ENCODE measurements around the gene VEPH1. TPM values are rescaled to one million over a fixed set of nuclear protein-coding genes. Genes with fewer than 3 reads are reported as not detected.

Gene VEPH1
- total RNA-seq, 1 donor from 2014 or later: 3.7 TPM

- TF ChIP-seq, protein P1, sequence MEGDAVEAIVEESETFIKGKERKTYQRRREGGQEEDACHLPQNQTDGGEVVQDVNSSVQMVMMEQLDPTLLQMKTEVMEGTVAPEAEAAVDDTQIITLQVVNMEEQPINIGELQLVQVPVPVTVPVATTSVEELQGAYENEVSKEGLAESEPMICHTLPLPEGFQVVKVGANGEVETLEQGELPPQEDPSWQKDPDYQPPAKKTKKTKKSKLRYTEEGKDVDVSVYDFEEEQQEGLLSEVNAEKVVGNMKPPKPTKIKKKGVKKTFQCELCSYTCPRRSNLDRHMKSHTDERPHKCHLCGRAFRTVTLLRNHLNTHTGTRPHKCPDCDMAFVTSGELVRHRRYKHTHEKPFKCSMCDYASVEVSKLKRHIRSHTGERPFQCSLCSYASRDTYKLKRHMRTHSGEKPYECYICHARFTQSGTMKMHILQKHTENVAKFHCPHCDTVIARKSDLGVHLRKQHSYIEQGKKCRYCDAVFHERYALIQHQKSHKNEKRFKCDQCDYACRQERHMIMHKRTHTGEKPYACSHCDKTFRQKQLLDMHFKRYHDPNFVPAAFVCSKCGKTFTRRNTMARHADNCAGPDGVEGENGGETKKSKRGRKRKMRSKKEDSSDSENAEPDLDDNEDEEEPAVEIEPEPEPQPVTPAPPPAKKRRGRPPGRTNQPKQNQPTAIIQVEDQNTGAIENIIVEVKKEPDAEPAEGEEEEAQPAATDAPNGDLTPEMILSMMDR (conservative IDR thresholded peaks at IDR 0.05; ENCODE audit: low read depth, low read length): no peak
- no peak for DNase-seq (ENCODE audit: low read depth)
- no peak overlapping the region for H3K4me3 ChIP-seq (ENCODE audit: low read depth, low read length)
Measured at GRCh38 chr3:157453824-157454223, 49.4 kb downstream of the VEPH1 start.

GRCh38 chr3:157452097-157452496 lies 51.1 kb downstream of the VEPH1 start:
- TF ChIP-seq, protein P1 (conservative IDR thresholded peaks at IDR 0.05; ENCODE audit: low read depth, low read length): no peak
- H3K4me3 ChIP-seq (ENCODE audit: low read depth, low read length): no peak overlapping the region
- DNase-seq (ENCODE audit: low read depth): no peak

DNA sequence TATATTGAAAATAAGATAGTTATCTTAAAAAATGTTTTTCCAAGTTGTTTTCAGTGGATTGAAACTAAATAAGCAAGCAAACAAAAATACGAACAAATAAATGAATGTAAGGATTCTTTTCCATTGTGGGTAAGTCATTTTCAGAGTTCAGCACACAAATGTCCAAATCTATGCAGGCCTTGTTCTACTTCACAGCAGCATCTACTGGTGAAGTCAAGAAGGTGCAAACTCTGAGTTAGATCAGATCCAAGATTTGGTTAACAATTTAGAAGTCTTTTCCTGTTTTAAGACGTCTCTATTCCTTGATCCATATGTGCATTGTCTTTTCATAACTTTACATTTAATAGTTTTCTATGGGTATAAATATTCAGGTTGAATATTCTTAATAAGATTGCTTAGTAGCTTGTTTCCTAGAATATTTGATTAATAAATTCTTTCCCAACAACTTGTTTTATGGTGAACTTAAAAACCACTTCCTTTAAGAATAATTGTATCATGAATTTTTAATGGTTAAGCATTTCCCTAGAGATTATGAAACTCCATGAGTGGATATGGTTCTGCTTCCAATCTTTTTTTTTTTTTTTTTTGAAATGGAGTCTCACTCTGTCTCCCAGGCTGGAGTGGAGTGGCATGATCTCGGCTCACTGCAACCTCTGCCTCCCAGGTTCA lies 56.1 kb downstream of the VEPH1 start:
- DNase-seq (ENCODE audit: low read depth): no peak
- TF ChIP-seq, protein P1 (conservative IDR thresholded peaks at IDR 0.05; ENCODE audit: low read depth, low read length): peak; percentile 84
- no peak overlapping the region for H3K4me3 ChIP-seq (ENCODE audit: low read depth, low read length)

DNA sequence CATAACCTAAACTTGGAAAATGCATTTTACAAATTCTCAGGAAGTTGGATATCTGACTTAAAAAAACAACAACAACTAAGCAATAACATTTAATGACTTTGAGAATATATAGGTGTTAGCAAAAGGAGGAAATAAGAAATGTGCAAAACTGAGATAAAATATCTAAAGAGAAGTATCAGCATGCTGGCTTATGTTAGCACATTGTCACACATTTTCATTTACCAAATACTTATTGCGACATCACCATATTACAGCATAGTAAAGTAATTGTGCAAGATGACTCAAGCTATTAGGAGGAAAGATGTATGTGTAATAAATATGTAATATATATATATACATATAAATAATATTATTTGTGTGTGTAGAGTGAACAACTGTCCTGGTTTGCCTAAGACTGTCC lies 57.4 kb downstream of the VEPH1 start:
- TF ChIP-seq, protein P1 (conservative IDR thresholded peaks at IDR 0.05; ENCODE audit: low read depth, low read length): no peak
- DNase-seq (ENCODE audit: low read depth): no peak
- no peak overlapping the region for H3K4me3 ChIP-seq (ENCODE audit: low read depth, low read length)

- no peak overlapping the region for H3K4me3 ChIP-seq (ENCODE audit: low read depth, low read length)
- no peak for DNase-seq (ENCODE audit: low read depth)
- TF ChIP-seq, protein P1 (conservative IDR thresholded peaks at IDR 0.05; ENCODE audit: low read depth, low read length): no peak
Measured at GRCh38 chr3:157444797-157445184, 58.4 kb downstream of the VEPH1 start.

DNA sequence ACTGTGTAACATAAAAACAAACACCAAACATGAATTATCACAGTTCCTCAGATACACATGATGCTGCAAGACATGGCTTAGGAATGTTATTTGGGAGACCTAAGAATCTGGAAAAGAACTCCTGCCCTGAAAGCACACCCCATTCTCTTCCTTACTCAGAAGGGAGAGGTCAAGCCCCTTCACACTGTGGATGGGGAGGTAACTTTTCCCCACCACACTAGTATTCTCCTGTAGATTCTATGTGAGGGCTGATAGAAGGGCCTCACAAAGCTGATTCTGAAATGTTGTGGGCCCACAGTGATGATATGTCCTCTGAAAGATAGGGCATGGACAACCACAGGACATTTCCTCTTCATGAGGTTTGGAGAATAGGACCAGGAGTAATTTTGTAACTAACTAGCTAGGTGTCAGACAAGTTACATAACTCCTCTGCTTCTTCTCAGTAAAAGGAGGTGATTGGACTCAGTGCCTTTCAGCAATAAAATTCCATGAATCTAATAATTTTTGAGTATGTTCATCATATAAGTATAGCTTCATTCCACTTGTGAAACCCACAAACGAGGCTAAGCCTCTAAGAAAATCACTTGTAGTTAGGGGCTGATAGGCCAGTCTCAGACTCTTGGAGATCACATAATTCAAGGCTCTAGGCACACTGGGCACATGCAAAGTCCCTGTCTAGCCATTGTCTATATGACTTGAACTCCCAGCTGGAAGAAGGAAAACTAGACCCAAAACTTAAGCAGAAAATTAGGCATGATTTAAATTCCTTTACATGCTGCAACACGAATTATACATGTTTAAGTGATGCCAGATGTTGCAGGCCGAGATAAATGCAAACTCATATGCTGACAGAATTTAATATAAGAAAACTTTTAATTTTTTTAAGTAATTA lies 59.1 kb downstream of the VEPH1 start:
- TF ChIP-seq, protein P1 (conservative IDR thresholded peaks at IDR 0.05; ENCODE audit: low read depth, low read length): no peak
- no peak for DNase-seq (ENCODE audit: low read depth)
- no peak overlapping the region for H3K4me3 ChIP-seq (ENCODE audit: low read depth, low read length)
